B cell (primary cell): Measurements from ENCODE around the gene NDUFS7. TPM values are rescaled to one million over a fixed set of nuclear protein-coding genes. Genes with fewer than 3 reads are reported as not detected.

Experiments
- ATAC-seq: fragments of 200-7000 bp; cut with Tn5 transposase; one replicate; pipeline ENCODE4 v1.10.0; 2021; ENCODE audit warnings: low read depth, mild to moderate bottlenecking, moderate number of reproducible peaks, moderate library complexity
- CTCF ChIA-PET: fragments of 350-600 bp; sonication (Branson Sonifier 250); formaldehyde crosslinking; loops from one replicate; lab custom pipeline; 2021; ENCODE audit warnings: antibody characterized with exemption, inconsistent platforms; lab: Charles Lee
- POLR2A ChIA-PET: fragments of 350-600 bp; sonication (Branson Sonifier 250); formaldehyde crosslinking; loops from one replicate; lab custom pipeline; 2021; ENCODE audit warnings: antibody characterized with exemption; lab: Charles Lee
- DNase-seq: peaks from one replicate; pipeline ENCODE4 v3.0.0; 2013
- H2AFZ ChIP-seq: 2 replicates; pipeline ENCODE4 v1.6.1; 2012; ENCODE audit warnings: mild to moderate bottlenecking, low read depth, low read length; ENCODE audit not compliant: insufficient read depth, poor library complexity, severe bottlenecking
- H3K27ac ChIP-seq, 2 donors: 1 replicate in 1 of 2; 2 replicates in 1 of 2; pipeline ENCODE4 v1.5.1; 2012 to 2013; ENCODE audit warnings: low read length in 2 of 2, mild to moderate bottlenecking in 2 of 2, moderate library complexity in 1 of 2
- H3K27me3 ChIP-seq, 4 experiments: fragments of 200-600 bp in 1 of 4; sonication (generic) in 1 of 4; replicated peaks in 1 of 4; 1 replicate in 2 of 4; 2 replicates in 2 of 4; pipeline versions ENCODE4 v1.6.1 to v1.7.0; 2013 to 2016; ENCODE audit warnings: low read length in 3 of 4, mild to moderate bottlenecking in 2 of 4, mixed read lengths in 1 of 4, moderate library complexity in 1 of 4; ENCODE audit not compliant: insufficient read depth in 4 of 4, control insufficient read depth in 3 of 4; ENCODE audit errors: control extremely low read depth in 1 of 4
- H3K36me3 ChIP-seq, 2 experiments: replicated peaks in 1 of 2; 1 replicate in 1 of 2; 2 replicates in 1 of 2; pipeline versions ENCODE4 v1.6.1 to v1.7.1; 2013; ENCODE audit warnings: low read length in 1 of 2; ENCODE audit not compliant: insufficient read depth in 2 of 2, control insufficient read depth in 1 of 2; ENCODE audit errors: control extremely low read depth in 1 of 2, extremely low read depth in 1 of 2
- H3K4me1 ChIP-seq, 2 donors: fragments of 200-600 bp in 1 of 2; sonication (generic) in 1 of 2; 1 replicate in 1 of 2; 2 replicates in 1 of 2; pipeline versions ENCODE4 v1.5.1 to v1.6.1; 2013 to 2017; ENCODE audit warnings: low read length in 2 of 2; ENCODE audit not compliant: control insufficient read depth in 2 of 2, insufficient read depth in 2 of 2
- H3K4me2 ChIP-seq: replicated peaks from 2 replicates; pipeline ENCODE3; 2012; ENCODE audit warnings: mild to moderate bottlenecking, low read depth, low read length; ENCODE audit not compliant: poor library complexity, severe bottlenecking
- H3K4me3 ChIP-seq, 5 experiments: fragments of 200-600 bp in 1 of 5; sonication (generic) in 1 of 5; 1 replicate in 3 of 5; 2 replicates in 2 of 5; pipeline versions ENCODE4 v1.5.1 to v1.7.0; 2011 to 2016; ENCODE audit warnings: low read length in 4 of 5, mild to moderate bottlenecking in 4 of 5, low read depth in 2 of 5, control low read depth in 1 of 5, moderate library complexity in 1 of 5; ENCODE audit not compliant: insufficient read depth in 1 of 5; ENCODE audit errors: control extremely low read depth in 1 of 5, extremely low read depth in 1 of 5
- H3K79me2 ChIP-seq: fragments of 200-600 bp; sonication (generic); one replicate; pipeline ENCODE4 v1.6.0; 2016; ENCODE audit warnings: low read length; ENCODE audit not compliant: control insufficient read depth, insufficient read depth
- H3K9ac ChIP-seq: fragments of 200-600 bp; sonication (generic); 2 replicates; pipeline ENCODE4 v1.6.1; 2017; ENCODE audit warnings: mild to moderate bottlenecking, low read length, moderate library complexity
- H3K9me3 ChIP-seq, 3 donors: one replicate each; pipeline versions ENCODE4 v1.6.1 to v1.7.1; 2013; ENCODE audit warnings: low read length in 2 of 3; ENCODE audit not compliant: control insufficient read depth in 2 of 3, insufficient read depth in 1 of 3; ENCODE audit errors: control extremely low read depth in 1 of 3
- H4K20me1 ChIP-seq: 2 replicates; pipeline ENCODE4 v1.6.0; 2012; ENCODE audit warnings: mild to moderate bottlenecking, low read length; ENCODE audit not compliant: insufficient read depth, control insufficient read depth, poor library complexity, severe bottlenecking
- H3K27ac Mint-ChIP-seq: one replicate; pipeline ENCODE4 v1.8.0; 2021; ENCODE audit warnings: mixed read lengths
- H3K27me3 Mint-ChIP-seq: one replicate; pipeline ENCODE4 v1.8.0; 2021; ENCODE audit warnings: mixed read lengths
- H3K4me1 Mint-ChIP-seq: one replicate; pipeline ENCODE4 v1.8.0; 2021; ENCODE audit warnings: mixed read lengths
- H3K4me3 Mint-ChIP-seq: one replicate; pipeline ENCODE4 v1.8.0; 2021; ENCODE audit warnings: mixed read lengths
- H3K9me3 Mint-ChIP-seq: one replicate; pipeline ENCODE4 v1.8.0; 2022; ENCODE audit warnings: mixed read lengths; ENCODE audit not compliant: insufficient read depth
- EZH2 ChIP-seq: IDR thresholded peaks from 2 replicates; pipeline ENCODE4 v1.6.1; 2012; ENCODE audit warnings: borderline replicate concordance, low read depth, mild to moderate bottlenecking, moderate library complexity, low read length; ENCODE audit not compliant: insufficient read depth, poor library complexity, severe bottlenecking
- WGBS: methylation state at CpG from one replicate; pipeline ENCODE4 v1.1.5; 2013; ENCODE audit warnings: missing lambda C conversion rate; ENCODE audit not compliant: insufficient coverage; 5-methylcytosine and 5-hydroxymethylcytosine counted together
- intact Hi-C: fragments of 100-400 bp; cut with micrococcal nuclease; formaldehyde crosslinking; loops from one replicate; pipeline ENCODE4 v1.10.0; 2022
- polyA plus RNA-seq: library from polyadenylated mRNA; depleted of rRNA; stranded (reverse); fragments of >200 nt; gene quantifications from 2 replicates; pipeline ENCODE4 v1.2.3, GENCODE V29; 2012
- total RNA-seq, 2 donors: library from RNA; stranded (reverse); fragments of 120-200 nt in 1 of 2; gene quantifications; 1 replicate in 1 of 2; 2 replicates in 1 of 2; pipeline versions ENCODE4 v1.2.3 to v1.2.4, GENCODE V29; 2013 to 2022
- TF ChIP-seq, protein P1 (sequence below): fragments of 200-600 bp; IDR thresholded peaks from one replicate; pipeline ENCODE4 v1.8.0; 2022; ENCODE audit warnings: antibody characterized with exemption, mild to moderate bottlenecking

NDUFS7 gene
- total and polyA plus RNA-seq, 2 donors (not counting 1 experiment from before 2014, with no cell fraction given): 58.8 to 141 TPM

- no peak overlapping the region for H3K27ac Mint-ChIP-seq
- Histone ChIP-seq H3K9ac (no peak overlapping the region), H3K79me2 (peaks cover 96% of the 10 kb centered on the region), H3K4me2 (no peak overlapping the region), H3K27me3 (no peaks in the 10 kb centered on the region), H2AFZ (no peak overlapping the region), H3K27ac (no peak overlapping the region), H3K4me1 (peaks cover 0 to 27% of the 10 kb centered on the region in 2 donors), H3K36me3 (peaks cover 0 to 52% of the 10 kb centered on the region in 2 experiments), H4K20me1 (peaks cover 95% of the 10 kb centered on the region), H3K9me3 (no peaks in the 10 kb centered on the region), H3K4me3 (no peak overlapping the region)
- intact Hi-C loops: no loop called here
- no peak for DNase-seq
- CTCF ChIA-PET: interaction anchor here (1.1 kb wide), 1 partner anchor 172 kb away, joined by 3 read pairs; no protein-coding TSS in a partner anchor
- H3K4me1 Mint-ChIP-seq: peaks cover 27% of the 10 kb centered on the region
- no peaks in the 10 kb centered on the region for H3K9me3 Mint-ChIP-seq
- 91% methylated on average over 26 of the region's 28 CpGs for WGBS
- H3K4me3 Mint-ChIP-seq: no peak overlapping the region
- ATAC-seq: no peak
- no peaks in the 10 kb centered on the region for H3K27me3 Mint-ChIP-seq
- no peak for TF ChIP-seq EZH2
- TF ChIP-seq, protein P1, sequence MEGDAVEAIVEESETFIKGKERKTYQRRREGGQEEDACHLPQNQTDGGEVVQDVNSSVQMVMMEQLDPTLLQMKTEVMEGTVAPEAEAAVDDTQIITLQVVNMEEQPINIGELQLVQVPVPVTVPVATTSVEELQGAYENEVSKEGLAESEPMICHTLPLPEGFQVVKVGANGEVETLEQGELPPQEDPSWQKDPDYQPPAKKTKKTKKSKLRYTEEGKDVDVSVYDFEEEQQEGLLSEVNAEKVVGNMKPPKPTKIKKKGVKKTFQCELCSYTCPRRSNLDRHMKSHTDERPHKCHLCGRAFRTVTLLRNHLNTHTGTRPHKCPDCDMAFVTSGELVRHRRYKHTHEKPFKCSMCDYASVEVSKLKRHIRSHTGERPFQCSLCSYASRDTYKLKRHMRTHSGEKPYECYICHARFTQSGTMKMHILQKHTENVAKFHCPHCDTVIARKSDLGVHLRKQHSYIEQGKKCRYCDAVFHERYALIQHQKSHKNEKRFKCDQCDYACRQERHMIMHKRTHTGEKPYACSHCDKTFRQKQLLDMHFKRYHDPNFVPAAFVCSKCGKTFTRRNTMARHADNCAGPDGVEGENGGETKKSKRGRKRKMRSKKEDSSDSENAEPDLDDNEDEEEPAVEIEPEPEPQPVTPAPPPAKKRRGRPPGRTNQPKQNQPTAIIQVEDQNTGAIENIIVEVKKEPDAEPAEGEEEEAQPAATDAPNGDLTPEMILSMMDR: no peak
- POLR2A ChIA-PET: interaction anchor here (0.6 kb wide), 1 partner anchor 32 kb away, joined by 3 read pairs; no protein-coding TSS in a partner anchor
Observed at GRCh38 chr19:1416014-1416841, 32.5 kb downstream of the NDUFS7 start.

GRCh38 chr19:1417145-1417544 is 33.4 kb downstream of the NDUFS7 start:
- no peaks in the 10 kb centered on the region for H3K27me3 Mint-ChIP-seq
- 95% methylated on average over 21 of the region's 21 CpGs for WGBS
- H3K4me1 ChIP-seq: peaks cover 0 to 21% of the 10 kb centered on the region in 2 donors

More at GRCh38 chr19:1417145-1417544, 33.4 kb downstream of the NDUFS7 start:
- Mint-ChIP-seq H3K27ac (no peak overlapping the region), H3K9me3 (no peaks in the 10 kb centered on the region), H3K4me3 (no peak overlapping the region), H3K4me1 (peaks cover 19% of the 10 kb centered on the region)
- TF ChIP-seq EZH2: no peak
- TF ChIP-seq, protein P1: no peak
- no peak for DNase-seq
- H3K9me3 ChIP-seq: no peaks in the 10 kb centered on the region
- CTCF ChIA-PET: interaction anchor here (1.1 kb wide), 1 partner anchor 173 kb away, joined by 3 read pairs; no protein-coding TSS in a partner anchor
- intact Hi-C loops: no loop called here
- H3K36me3 ChIP-seq: peaks cover 0 to 58% of the 10 kb centered on the region in 2 experiments
- peaks cover 92% of the 10 kb centered on the region for H3K79me2 ChIP-seq
- no peak overlapping the region for H3K4me3 ChIP-seq
- H3K27ac ChIP-seq: no peak overlapping the region
- POLR2A ChIA-PET: no interaction called here
- ATAC-seq: no peak
- no peak overlapping the region for H3K9ac ChIP-seq
- no peaks in the 10 kb centered on the region for H3K27me3 ChIP-seq
- H2AFZ ChIP-seq: no peak overlapping the region
- H3K4me2 ChIP-seq: no peak overlapping the region
- peaks cover 95% of the 10 kb centered on the region for H4K20me1 ChIP-seq
